Cardiac fibroblast (primary cell): ENCODE measurements around the gene ZNF597.
"Not testable (repeated sequence)": the region's sequence is repeated elsewhere in the genome, so short reads cannot be mapped to it uniquely, and the experiment has no call there.

Experiments used
- DNase-seq, 2 donors: peaks; one replicate each; pipeline versions ENCODE4 v3.0.0 to v3.0.0-alpha.2; 2010; ENCODE audit warnings: low read depth in 2 of 2
- H3K4me3 ChIP-seq, 2 donors: replicated peaks in 1 of 2; 1 replicate in 1 of 2; 2 replicates in 1 of 2; pipeline ENCODE4 v1.5.1; 2011; ENCODE audit warnings: low read depth in 2 of 2, low read length in 2 of 2, mild to moderate bottlenecking in 2 of 2, moderate library complexity in 1 of 2
- CTCF ChIP-seq: IDR thresholded peaks from one replicate; pipeline ENCODE4 v1.5.1; 2011; ENCODE audit warnings: low read depth, mild to moderate bottlenecking, low read length, inconsistent platforms

The ZNF597 gene

DNA sequence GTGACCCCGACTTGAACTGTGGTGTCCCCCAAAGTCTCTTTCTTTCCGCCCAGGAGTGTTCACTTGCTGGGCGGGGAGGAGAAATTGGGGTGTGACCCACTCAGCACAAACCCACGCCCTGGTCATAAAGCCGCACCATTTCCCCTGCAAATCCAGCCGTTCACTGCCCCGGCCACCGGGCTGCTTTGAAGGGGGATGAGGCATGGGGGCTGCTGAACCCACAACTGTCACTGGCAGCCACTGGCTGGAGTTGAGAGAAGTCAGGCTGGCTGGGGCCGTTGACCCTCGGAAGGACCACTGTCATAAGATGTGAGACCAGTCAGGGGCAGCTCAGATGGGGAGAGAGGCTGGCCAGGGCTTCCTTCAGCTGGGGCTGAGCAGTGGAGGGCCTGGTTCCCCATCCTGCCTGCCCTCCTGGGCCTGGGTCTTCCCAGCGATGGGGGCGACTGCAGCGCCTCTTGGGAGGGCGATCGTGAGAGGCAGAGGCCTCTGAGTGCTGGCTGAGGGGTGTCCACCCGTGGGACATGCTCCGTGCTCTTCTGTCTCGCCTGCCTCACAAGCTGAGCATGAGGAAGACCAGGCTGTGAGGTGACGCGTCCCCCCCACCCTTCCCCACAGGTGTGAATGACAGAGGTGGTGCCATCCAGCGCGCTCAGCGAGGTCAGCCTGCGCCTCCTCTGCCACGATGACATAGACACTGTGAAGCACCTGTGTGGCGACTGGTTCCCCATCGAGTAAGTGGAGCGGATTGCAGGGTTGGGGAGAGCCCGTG lies 32.5 kb upstream of the ZNF597 start:
- no peak overlapping the region for H3K4me3 ChIP-seq
- TF ChIP-seq CTCF = no peak
- DNase-seq = no peak

DNA sequence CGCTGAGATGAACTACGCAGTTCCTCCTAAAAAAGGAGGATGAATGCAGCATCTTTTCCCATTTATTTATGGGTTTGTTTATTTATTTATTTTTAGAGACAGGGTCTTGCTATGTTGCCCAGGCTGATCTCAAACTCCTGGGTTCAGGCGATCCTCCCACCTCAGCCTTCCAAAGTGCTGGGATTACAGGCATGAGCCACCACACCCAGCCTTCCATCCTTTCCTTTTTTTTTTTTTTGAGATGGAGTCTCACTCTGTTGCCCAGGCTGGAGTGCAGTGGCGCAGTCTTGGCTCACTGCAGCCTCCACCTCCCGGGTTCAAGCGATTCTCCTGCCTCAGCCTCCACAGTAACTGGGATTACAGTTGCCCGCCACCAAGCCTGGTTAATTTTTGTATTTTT lies 31.6 kb upstream of the ZNF597 start:
- DNase-seq, H3K4me3 ChIP-seq: not testable (repeated sequence)

GRCh38 chr16:3474136-3474779 lies 31.0 kb upstream of the ZNF597 start:
- TF ChIP-seq CTCF = no peak
- DNase-seq = no peak
- H3K4me3 ChIP-seq = no peak overlapping the region

- not testable (repeated sequence) for H3K4me3 ChIP-seq, DNase-seq
These were observed 30.3 kb upstream of the ZNF597 start for GRCh38 chr16:3473596-3473943.

DNA sequence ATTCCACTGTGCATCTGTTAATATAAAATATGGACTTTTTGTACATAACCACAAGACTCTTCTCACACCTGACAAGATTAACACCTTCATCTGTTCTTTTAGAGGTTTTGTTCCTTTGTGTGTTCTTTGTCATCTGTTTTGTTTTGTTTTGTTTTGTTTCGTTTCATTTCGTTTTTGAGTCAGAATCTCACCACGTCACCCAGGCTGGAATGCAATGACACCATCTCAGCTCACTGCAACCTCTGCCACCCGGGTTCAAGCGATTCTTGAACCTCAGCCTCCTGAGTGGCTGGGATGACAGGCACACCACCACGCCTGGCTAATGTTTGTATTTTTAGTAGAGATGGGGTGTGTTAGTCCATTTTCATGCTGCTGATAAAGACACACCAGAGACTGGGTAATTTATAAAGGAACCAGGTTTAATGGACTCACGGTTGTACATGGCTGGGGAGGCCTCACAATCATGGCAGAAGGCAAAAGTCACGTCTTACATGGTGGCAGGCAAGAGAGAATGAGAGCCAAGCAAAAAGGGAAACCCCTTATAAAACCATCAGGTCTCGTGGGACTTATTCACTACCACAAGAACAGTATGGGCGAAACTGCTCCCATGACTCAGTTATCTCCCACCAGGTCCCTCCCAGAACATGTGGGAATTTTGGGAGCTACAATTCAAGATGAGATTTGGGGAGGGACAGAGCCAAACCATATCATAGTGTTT lies 29.7 kb upstream of the ZNF597 start:
- DNase-seq = peak in 1 of 2 donors; percentile 75
- no peak overlapping the region for H3K4me3 ChIP-seq
- no peak for TF ChIP-seq CTCF

GRCh38 chr16:3471518-3472176 lies 28.3 kb upstream of the ZNF597 start:
- TF ChIP-seq CTCF = no peak
- DNase-seq = no peak
- no peak overlapping the region for H3K4me3 ChIP-seq

- TF ChIP-seq CTCF = no peak
- H3K4me3 ChIP-seq = no peak overlapping the region
These were observed 27.4 kb upstream of the ZNF597 start for GRCh38 chr16:3470723-3471122.

More at GRCh38 chr16:3470723-3471122, 27.4 kb upstream of the ZNF597 start:
- DNase-seq = no peak
